Left forelimb (tissue), 1 donor: Measurements from ENCODE around the gene CARF.
A peak's percentile ranks its signal among the peaks of the same experiment; 100 is the strongest.
"Not testable (repeated sequence)": the region's sequence is repeated elsewhere in the genome, so short reads cannot be mapped to it uniquely, and the experiment has no call there.

Source experiments
- DNase-seq: peaks from one replicate; pipeline ENCODE4 v3.0.0-alpha.2; 2018; ENCODE audit warnings: low spot score

The CARF gene

DNA sequence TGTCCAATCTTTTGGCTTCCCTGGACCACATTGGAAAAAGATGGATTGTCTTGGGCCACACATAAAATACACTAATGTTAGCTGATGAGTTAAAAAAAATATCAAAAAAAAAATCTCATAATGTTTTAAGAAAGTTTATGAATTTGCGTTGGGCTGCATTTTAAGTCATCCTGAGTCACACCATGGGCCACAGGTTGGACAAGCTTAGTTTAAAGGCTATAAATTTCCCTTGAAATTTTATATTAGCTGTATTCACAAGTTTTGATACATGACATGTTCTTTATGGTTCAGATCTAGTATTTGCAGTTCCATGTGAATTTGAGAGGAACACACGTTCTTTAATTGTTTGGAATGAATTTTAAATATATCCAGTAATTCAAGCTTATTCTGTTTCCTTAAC, 21.9 kb downstream of the CARF start:
- DNase-seq: no peak

DNA sequence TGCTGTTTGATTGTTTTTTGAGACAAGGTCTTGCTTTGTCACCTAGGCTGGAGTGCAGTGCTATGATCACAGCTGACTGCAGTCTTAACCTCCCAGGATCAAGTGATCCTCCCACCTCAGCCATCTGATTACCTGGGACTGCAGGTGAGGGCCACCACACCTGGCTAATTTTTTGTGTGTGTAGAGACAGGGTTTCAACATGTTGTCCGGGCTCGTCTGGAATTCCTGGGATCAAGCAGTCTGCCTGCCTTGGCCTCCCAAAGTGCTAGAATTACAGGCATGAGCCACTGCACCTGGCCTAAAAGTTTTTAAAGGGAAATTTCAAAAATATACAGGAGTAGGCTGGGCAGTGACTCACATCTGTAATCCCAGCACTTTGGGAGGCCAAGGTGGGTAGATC, 22.4 kb downstream of the CARF start:
- DNase-seq: no peak

DNA sequence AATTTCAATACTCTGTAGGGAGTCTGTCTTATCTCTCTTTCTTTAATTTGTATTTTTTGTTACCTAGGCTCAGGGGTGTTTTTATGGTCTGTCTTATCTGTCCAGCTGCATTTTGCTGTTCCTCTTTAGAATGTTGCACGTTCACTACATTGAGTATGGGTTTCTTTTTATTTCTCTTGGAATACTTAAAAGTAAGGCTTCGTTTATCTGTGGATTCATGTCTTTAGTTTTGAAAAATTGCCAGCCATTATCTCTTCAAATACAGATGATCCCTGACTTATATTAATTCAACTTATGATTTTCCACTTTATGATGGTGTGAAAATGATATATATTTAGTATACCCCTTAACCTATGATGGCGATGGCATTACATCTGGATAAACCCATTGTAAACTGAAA, 26.9 kb downstream of the CARF start:
- no peak for DNase-seq

DNA sequence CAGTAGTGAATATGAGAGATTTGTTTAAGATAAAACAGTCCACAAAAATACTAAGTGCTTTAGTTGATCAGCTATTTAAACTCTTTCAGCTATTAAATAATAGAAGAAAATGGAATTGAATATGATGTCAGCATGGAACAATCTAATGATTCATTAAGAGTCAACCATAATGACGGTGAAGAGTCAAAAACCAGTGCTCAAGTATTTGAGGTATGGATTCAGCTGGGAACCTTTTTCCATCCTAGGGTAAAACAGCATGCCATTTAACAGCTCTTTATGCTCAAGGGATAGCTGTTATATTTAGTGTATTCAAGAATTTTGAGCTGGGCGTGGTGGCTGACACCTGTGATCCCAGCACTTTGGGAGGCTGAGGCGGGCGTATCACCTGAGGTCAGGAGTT, 29.7 kb downstream of the CARF start:
- DNase-seq: no peak

DNA sequence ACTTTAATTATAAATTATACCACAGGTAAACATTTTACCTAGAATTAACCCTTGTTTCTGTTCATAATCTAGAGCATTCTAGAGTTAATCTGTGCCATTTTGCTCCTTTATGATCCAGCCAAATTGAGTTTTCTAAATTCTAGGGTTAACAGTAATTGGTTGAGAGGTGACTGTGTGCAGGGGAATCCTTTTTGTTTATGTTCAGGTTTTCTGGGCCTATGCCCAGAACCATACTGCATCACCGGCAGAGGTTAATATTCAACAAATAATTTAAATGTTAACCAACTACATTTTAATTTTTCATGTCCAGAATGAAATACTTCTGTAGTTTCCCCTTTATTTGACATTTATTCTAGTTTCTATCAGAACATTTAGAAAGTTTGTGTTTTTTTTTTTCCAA, 32.3 kb downstream of the CARF start:
- DNase-seq: no peak

DNA sequence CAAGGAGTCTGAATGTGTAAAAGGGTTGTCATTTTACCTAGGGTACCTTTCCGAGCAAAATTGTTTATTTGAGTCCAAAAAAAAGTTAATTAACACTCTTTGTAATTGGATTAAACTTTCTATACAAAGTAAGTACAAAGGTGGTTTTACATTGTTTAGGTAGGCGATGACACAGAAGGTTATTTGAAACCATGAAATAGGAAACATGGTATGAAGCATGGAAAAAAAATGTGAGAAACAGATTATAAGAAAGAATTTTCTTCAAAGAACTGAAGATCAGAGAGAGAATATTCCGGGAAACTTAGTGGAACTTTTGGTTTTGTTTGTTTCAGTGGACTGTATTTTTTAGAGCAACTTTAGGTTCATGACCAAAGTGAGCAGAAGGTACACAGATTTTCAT, 32.7 kb downstream of the CARF start:
- no peak for DNase-seq

DNA sequence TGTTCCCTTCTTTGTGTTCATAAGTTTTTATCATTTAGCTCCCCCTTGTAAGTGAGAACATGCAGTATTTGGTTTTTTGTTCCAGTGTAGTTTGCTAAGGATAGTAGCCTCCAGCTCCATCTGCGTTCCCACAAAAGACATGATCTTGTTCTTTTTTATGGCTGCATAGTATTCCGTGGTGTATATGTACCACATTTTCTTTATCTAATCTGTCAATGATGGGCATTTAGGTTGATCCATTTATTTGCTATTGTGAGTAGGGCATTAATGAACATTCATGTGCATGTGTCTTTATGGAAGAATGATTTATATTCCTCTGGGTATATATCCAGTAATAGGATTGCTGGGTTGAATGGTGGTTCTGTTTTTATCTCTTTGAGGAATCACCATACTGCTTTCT, 33.4 kb downstream of the CARF start:
- no peak for DNase-seq

DNA sequence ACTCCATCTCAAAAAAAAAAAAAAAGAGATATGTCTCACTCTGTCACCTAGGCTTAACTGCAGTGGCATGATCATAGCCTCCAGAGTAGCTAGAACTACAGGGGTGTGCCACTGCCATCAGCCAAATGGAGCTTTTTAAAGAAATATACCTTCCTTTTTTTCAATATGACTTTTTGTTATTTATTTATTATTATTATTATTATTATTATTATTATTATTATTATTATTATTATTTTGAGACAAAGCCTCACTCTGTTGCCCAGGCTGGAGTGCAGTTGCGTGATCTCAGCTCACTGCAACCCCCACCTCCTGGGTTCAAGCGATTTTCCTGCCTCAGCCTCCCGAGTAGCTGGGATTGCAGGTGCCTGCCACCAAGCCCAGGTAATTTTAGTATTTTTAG, 37.3 kb downstream of the CARF start:
- DNase-seq: not testable (repeated sequence)

DNA sequence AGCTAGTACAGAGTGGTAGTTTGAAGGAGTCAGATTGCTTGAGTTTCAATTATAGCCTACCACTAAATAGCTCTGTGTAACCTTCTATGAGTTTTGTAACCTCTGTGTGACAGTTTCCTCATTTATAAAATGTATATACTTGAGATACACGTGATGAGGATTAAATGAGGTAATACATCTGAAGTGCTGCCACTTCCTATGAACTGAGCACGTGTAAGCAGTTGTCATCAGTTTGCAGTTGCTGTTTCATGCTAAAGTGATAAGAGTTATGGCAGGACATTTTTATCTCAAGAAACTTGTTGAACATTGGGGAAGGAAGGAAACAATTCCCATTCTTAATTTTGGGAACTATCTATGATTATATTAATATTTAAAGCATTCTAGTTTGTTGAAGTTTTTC, 38.5 kb downstream of the CARF start:
- DNase-seq: no peak

DNA sequence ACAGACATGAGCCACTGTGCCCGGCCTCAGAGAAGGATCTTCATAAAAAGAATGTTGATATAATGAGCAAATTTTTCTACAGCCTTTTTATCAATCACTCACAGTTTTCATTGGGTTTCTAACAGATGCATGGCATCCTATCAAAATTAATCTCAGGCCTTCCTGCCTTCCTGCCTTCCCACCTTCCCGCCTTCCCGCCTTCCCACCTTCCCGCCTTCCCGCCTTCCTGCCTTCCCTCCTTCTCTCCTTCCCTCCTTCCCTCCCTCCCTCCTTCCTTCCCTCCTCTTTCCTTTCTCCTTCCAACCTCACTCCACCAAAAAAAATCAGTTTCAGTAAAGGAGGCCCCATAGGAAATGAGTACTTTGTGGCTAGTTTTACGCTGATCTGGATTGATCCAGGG, 48.4 kb downstream of the CARF start:
- no peak for DNase-seq

DNA sequence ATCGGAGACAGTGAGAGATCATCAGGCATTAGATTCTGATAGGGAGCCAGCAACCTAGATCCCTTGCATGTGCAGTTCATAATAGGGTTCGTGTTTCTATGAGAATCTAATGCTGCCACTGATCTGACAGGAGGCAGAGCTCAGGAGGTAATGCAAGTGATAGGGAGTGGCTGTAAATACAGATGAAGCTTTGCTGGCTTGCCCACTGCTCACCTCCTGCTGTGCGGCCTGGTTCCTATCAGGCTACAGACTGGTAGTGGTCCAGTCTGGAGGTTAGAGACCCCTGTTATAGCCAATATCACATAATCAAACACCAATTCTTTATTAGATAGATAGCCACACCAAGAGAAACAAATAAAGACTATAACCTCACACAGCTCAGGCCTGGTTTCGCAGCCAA, 51.6 kb downstream of the CARF start:
- DNase-seq: no peak

DNA sequence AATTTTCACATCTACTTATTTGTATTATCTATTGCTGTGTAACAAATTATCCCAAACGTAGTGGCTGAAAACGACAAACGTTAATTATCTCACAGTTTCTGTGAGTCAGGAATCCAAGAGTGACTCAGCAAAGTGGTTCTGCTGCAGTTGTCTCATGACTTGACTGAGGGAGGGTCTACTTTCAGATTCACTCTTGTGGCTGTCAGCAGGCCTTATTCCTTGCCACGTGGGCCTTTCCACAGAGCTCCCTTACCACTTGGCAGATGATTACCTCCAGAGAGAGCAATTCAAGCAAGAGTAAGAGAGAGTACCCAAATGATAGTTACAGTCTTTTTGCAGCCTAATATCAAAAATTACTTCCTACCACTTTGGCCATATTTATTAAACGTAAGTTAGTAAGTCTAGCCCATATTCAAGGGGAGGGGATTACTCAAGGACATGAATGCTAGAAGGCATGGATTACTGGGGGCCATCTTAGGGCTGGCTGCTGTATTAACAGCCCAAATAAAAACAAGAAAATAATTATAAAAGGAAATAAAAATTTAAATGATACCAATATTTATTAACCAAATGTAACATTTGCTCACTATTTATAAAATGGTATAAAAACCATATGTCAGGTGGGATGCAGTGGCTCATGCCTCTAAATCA, 53.9 kb downstream of the CARF start:
- DNase-seq: no peak

DNA sequence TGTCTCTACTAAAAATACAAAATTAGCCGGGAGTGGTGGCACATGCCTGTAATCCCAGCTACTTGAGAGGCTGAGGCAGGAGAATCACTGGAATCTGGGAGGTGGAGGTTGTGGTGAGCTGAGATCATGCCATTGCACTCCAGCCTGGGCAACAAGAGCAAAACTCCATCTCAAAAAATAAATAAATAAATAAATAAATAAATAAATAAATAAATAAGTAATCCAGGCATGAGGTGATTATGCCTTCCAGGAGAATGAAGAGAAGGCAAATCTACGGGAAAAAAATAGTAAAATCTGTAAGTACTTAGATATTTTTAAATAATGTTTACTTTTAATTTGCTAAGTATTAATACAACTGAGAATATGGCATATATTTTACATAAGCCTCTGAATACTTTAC, 57.3 kb downstream of the CARF start:
- not testable (repeated sequence) for DNase-seq

DNA sequence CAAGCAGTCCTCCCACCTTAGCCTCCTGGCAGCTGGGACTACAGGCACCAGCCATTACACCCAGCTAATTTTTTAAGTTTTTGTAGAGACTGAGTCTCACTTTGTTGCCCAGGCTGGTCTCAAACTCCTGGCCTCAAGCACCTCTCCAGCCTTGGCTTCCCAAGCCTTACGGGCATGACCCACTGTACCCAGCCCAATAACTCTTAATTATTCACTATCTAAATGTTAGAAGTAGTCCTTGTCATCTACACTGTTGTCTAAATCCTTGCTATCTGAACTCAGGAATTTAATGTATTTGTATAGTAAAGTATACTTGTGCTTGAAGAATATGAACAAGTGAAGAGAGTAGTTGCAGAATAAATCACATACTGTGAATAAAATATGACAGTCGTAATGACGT, 64.7 kb downstream of the CARF start:
- no peak for DNase-seq

DNA sequence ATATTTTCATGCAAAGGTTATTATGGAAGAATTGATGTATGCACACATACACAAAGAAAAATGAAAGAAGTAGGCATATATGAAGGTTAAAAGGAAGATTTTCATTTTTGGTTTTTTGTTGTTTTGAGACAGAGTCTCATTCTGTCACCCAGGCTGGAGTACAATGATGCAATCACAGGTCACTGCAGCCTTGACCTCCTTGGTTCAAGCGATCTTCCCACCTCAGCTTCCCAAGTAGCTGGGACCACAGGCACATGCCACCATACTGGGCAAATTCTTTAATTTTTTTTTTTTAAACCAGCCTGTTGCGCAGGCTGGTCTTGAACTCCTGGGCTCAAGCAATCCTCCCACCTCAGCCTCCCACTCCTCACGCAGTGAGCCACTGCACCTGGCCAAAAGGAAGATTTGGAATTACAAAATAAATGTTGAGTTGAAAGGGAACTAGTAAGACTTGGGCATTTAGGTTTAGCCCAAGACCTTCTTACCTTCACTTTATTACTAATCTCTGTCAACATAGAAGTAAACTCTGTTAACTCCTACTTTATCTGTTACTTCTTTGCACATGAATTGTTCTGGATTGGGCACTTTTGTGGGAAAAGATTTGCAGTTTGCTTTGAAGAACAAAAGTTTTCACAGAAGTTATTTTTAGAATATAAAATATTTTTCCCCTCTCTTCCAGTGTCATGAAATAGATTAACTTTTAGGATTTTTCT, 70.9 kb downstream of the CARF start:
- DNase-seq: no peak

DNA sequence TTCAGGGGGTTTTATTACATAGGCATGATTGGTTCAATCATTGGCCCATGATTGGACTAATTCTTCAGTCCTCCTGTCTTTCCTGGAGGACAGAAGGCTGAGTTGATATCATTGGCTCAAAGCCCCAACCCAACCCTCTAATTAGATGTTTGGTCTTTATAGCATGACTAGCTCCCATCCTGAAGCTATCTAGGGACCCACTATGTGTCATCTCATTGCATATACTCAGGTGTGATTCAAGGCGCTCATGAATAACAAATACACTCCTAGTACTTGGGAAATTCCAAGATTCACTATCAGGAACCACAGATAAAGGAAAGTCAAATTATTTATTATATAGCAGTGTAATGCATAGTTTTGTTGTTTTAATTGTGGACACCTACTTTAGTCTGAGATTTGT, 77.7 kb downstream of the CARF start:
- DNase-seq: no peak

DNA sequence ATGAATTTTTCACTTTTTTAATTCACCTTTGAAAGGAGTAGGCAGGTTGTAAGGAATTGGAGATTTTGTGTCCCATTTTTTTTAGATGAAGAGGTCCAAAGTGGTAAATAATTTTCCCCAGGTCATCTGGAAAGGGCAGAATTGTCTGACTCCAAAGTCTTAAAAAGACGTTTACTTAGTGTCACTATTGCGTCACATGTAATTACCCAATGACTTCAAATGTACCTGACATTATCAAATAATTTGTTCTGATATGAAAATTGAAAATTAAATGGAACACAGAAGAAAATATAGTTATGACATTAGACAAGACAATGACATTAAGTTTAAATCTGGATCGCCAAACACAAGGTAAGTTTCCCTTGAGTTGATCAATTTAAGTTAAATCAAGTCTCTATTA, 78.4 kb downstream of the CARF start:
- DNase-seq: no peak

DNA sequence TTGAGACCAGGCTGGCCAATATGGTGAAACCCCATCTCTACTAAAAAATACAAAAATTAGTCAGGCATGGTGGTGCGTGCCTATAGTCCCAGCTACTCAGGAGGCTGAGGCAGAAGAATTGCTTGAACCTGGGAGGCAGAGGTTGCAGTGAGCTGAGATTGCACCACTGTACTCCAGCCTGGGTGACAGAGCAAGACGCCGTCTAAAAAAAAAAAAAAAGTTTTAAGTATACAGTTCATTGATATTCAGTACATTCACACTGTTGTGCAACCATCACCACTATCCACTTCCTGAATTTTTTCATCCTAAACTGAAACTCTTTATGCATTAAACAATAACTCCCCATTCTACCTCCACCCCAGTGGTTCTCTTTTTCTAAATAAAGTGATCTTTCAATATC, 85.0 kb downstream of the CARF start:
- not testable (repeated sequence) for DNase-seq

DNA sequence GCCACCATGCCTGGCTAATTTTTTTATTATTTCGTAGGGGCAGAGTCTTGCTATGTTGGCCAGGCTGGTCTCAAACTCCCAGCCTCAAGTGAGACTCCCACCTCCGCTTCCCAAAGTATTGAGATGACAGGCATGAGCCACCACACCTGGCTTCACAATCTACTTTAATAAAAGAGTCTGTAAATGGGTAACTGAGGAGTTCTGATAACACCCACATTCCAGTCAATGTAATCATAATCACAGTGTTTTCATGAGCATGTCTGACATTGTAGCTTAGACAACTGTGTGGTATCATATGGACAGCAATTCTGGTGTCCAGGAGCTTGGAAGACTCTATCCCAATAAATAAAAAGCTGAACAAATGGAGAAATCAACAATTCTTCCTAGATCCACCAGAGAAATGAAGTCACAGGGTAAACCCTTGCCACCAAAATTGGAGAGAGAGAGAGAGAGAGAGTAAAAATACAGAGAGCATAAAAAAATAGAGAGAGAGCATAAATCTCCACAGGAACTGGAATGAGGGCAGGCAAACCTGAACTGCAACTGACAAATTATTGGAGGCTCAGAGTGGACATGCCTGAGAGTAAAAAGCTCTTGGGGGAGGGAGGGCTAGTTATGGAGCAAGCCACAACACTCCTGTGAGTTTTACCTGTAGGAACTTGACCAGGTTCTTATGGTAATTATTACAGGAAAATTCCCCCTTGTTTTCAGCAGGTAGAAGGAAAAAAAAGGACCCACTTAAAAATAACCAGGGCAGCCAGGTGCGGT, 90.2 kb downstream of the CARF start:
- DNase-seq: no peak

DNA sequence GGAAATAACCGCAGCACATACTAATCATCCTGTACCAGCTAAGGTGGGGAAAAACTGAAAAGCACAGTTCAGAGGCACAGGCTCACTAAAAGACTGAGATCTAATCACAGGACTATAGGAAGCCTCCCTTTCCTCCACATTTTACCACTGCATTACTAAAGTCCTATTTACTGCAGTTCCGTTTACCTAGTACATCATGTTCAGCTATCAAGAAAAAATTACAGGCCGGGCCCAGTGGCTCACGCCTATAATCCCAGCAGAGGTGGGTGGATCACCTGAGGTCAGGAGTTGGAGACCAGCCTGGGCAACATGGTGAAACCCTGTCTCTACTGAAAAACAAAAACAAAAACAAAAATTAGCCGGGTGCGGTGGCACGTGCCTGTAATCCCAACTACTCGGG, 91.6 kb downstream of the CARF start:
- no peak for DNase-seq

DNA sequence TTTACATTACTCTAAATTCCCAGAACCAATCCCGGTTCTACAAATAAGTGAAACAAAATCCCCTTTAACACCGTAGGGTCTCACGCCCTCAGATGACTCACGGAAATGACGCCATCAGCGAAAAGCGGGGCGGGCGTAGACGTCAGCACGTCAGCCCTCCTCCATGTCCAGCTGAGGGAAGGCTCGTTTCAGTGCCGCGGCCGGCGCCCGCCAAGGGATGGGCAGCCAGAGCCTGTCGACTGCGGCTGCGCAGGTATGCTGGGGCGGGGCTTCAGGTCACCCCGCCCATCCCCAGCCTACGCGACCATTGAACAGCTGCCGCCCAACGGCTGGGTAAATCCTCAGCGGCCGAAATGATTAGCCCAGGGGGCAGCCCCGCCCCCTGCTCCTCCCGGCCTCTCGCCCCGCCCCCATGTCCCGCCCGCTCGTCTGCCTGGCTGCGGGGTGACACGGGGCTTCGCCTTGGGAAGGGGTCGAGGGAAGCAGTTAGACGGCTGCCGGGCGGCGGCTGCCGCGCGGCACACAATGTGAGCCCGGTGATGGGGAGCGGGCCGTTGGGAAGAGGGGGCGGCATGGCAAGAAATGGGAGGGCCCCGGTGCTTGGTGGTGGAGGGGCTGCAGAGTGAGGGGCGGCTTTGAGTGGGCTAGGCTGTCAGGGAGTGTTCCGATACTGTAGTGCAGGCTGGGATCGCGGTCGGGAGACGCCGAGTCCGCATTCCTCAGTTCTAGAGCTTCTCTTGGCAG, 102.6 kb downstream of the CARF start, which contains the start of gene NBEAL1:
Gene NBEAL1, plus strand, starts transcription at position 420 of the 744 bp plus-strand sequence. CDS start 1,510 bp downstream, outside the sequence.
- peak; percentile 100 for DNase-seq

DNA sequence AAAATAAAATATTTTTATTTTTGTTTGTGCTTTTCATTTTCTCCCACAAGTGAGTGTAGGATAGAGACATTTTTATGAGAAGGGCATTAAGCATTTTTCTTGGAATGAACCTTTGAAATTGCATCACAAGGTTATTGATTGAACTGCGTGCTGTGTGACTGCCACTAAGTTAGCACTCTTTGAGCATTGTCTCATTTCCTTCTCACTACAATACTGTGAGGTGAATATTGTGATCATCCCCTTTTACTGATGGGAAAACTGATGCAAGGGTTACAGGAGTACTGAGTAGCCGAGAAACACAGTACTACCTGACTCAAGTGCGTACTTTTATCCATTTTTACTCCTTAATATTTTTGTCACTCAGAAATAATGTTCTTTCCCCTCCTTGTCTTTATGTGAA, 104.6 kb downstream of the CARF start:
- no peak for DNase-seq
